ENCODE measurements around the gene CACNA2D1. TPM values are rescaled to one million over a fixed set of nuclear protein-coding genes. Genes with fewer than 3 reads are reported as not detected.

The CACNA2D1 gene
- total and polyA plus RNA-seq, 9 of the 15 experiments (the other 6 are each of a cell fraction or from before 2014, with no cell fraction given): 0.49 TPM; not detected in 8

- in situ Hi-C loops (cut with MboI): no loop called here
- no peak overlapping the region for H3K9ac ChIP-seq (ENCODE audit: insufficient read depth in 1 of 2, low read depth in 2 of 2, low read length in 2 of 2)
- no peaks in the 10 kb centered on the region for H3K36me3 ChIP-seq (ENCODE audit: control insufficient read depth, insufficient read depth, low read length)
- no peaks in the 10 kb centered on the region for H3K27me3 ChIP-seq (ENCODE audit: control insufficient read depth in 2 of 2, insufficient read depth in 2 of 2, low read length in 2 of 2)
- no peaks in the 10 kb centered on the region for H3K4me1 ChIP-seq (replicated peaks in 1 of 2; ENCODE audit: control insufficient read depth in 2 of 2, insufficient read depth in 2 of 2, low read length in 2 of 2)
- H2AFZ ChIP-seq (ENCODE audit: low read depth, low read length): no peak overlapping the region
- ChIA-PET CTCF (ENCODE audit: low intra/inter-chr PET ratio) (no interaction called here), POLR2A (no interaction called here)
- FAIRE-seq (no peak), ATAC-seq (no peak), DNase-seq (ENCODE audit: extremely low read depth in 1 of 4, low spot score in 3 of 4) (no peak)
- no peaks in the 10 kb centered on the region for H3K9me1 ChIP-seq (ENCODE audit: control insufficient read depth, insufficient read depth, low read length)
- H3K4me3 ChIP-seq: no peak overlapping the region
- TF ChIP-seq BRD4 (IDR thresholded peaks at IDR 0.05): no peak
- no peak for TF ChIP-seq ZKSCAN1 (IDR thresholded peaks at IDR 0.05; ENCODE audit: low read depth, low read length)
- no peak for TF ChIP-seq NCOR1 (IDR thresholded peaks at IDR 0.05)
- no peak for TF ChIP-seq RUNX1 (IDR thresholded peaks at IDR 0.05; ENCODE audit: low read depth)
- TF ChIP-seq GMEB1 (CRISPR knock-in tag; IDR thresholded peaks at IDR 0.05): no peak
- no peak for TF ChIP-seq POLR2B (IDR thresholded peaks at IDR 0.05; ENCODE audit: low read depth, partially characterized antibody)
- no peak for TF ChIP-seq ZNF668 (CRISPR knock-in tag; IDR thresholded peaks at IDR 0.05)
- TF ChIP-seq SRSF7 (optimal IDR thresholded peaks at IDR 0.05; ENCODE audit: low read depth, low read length): no peak
- no peak for TF ChIP-seq SNAPC5 (CRISPR knock-in tag; IDR thresholded peaks at IDR 0.05)
- TF ChIP-seq MCM7 (IDR thresholded peaks at IDR 0.05): no peak
- TF ChIP-seq ZNF224 (CRISPR knock-in tag; IDR thresholded peaks at IDR 0.05): no peak
- no peak for TF ChIP-seq KLF13 (tag; IDR thresholded peaks at IDR 0.05; ENCODE audit: borderline replicate concordance, low read depth)
- H3K9me3 ChIP-seq (replicated peaks; ENCODE audit: control insufficient read depth, insufficient read depth, low read depth, low read length): no peaks in the 10 kb centered on the region
- no peaks in the 10 kb centered on the region for H4K20me1 ChIP-seq (replicated peaks; ENCODE audit: control insufficient read depth, insufficient read depth, low read length)
- no TSS peak for BruUV-seq (replicated peaks)
- intact Hi-C loops (cut with micrococcal nuclease): no loop called here
- no peak overlapping the region for H3K27ac ChIP-seq (ENCODE audit: extremely low read depth, low read depth, low read length)
- H3K79me2 ChIP-seq (ENCODE audit: control insufficient read depth, insufficient read depth, low read length): no peaks in the 10 kb centered on the region
- H3K4me2 ChIP-seq (ENCODE audit: insufficient read depth, low read length): no peak overlapping the region
- whole genome bisulfite sequencing (ENCODE audit: insufficient coverage, low coverage, missing lambda C conversion rate): 6% methylated on average over 2 of the region's 2 CpGs
Measured at GRCh38 chr7:82005056-82005455, 438.5 kb downstream of the CACNA2D1 start.

All from K562 (cell line).